C4-2B (cell line): ENCODE results near the gene CCHCR1.

Experiments used
- ZFX ChIP-seq: fragments of 450-650 bp; IDR thresholded peaks from 2 replicates; pipeline ENCODE4 v1.6.1; 2017
- TF ChIP-seq, protein P1 (sequence below): fragments of 450-650 bp; conservative IDR thresholded peaks from 2 replicates; pipeline ENCODE4 v1.5.1; 2017; ENCODE audit warnings: mild to moderate bottlenecking

GRCh38 chr6:31140643-31141042 is 17.0 kb downstream of the CCHCR1 start:
- TF ChIP-seq, protein P1, sequence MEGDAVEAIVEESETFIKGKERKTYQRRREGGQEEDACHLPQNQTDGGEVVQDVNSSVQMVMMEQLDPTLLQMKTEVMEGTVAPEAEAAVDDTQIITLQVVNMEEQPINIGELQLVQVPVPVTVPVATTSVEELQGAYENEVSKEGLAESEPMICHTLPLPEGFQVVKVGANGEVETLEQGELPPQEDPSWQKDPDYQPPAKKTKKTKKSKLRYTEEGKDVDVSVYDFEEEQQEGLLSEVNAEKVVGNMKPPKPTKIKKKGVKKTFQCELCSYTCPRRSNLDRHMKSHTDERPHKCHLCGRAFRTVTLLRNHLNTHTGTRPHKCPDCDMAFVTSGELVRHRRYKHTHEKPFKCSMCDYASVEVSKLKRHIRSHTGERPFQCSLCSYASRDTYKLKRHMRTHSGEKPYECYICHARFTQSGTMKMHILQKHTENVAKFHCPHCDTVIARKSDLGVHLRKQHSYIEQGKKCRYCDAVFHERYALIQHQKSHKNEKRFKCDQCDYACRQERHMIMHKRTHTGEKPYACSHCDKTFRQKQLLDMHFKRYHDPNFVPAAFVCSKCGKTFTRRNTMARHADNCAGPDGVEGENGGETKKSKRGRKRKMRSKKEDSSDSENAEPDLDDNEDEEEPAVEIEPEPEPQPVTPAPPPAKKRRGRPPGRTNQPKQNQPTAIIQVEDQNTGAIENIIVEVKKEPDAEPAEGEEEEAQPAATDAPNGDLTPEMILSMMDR = no peak
- TF ChIP-seq ZFX = no peak
